WTC11 (cell line): ENCODE results near the gene NRXN3.

ENCODE experiments used
- CREM ChIP-seq: sonication (generic); formaldehyde crosslinking; IDR thresholded peaks from 2 replicates; pipeline ENCODE4 v1.8.1; 2022; ENCODE audit warnings: mild to moderate bottlenecking, missing genetic modification reagents, moderate library complexity
- NFYB ChIP-seq: sonication (generic); formaldehyde crosslinking; conservative IDR thresholded peaks from 2 replicates; pipeline ENCODE4 v1.8.0; 2022; ENCODE audit warnings: low read depth, missing genetic modification reagents
- NR2C2 ChIP-seq: sonication (generic); formaldehyde crosslinking; IDR thresholded peaks from 2 replicates; pipeline ENCODE4 v1.8.0; 2022; ENCODE audit warnings: mild to moderate bottlenecking, missing genetic modification reagents
- TEAD4 ChIP-seq: sonication (generic); formaldehyde crosslinking; IDR thresholded peaks from 2 replicates; pipeline ENCODE4 v1.8.0; 2022; ENCODE audit warnings: mild to moderate bottlenecking, missing genetic modification reagents
- TF ChIP-seq, protein P1 (sequence below): fragments of 200-600 bp; IDR thresholded peaks from 2 replicates; pipeline ENCODE4 v1.8.0; 2022; ENCODE audit warnings: antibody characterized with exemption
- TF ChIP-seq, protein P2 (sequence below): fragments of 250-450 bp; sonication (Bioruptor Pico); IDR thresholded peaks from 2 replicates; pipeline ENCODE4 v1.9.0; 2021; ENCODE audit warnings: mild to moderate bottlenecking
- TF ChIP-seq, protein P3 (sequence below): sonication (generic); formaldehyde crosslinking; IDR thresholded peaks from 2 replicates; pipeline ENCODE4 v1.8.0; 2022; ENCODE audit warnings: mild to moderate bottlenecking, missing genetic modification reagents
- TF ChIP-seq, protein P4 (sequence below): sonication (generic); formaldehyde crosslinking; IDR thresholded peaks from 2 replicates; pipeline ENCODE4 v1.8.0; 2022; ENCODE audit warnings: mild to moderate bottlenecking, missing genetic modification reagents
- TF ChIP-seq, protein P5 (sequence below): sonication (generic); formaldehyde crosslinking; conservative IDR thresholded peaks from 2 replicates; pipeline ENCODE4 v1.8.1; 2023; ENCODE audit warnings: mild to moderate bottlenecking, low read depth, missing genetic modification reagents, moderate library complexity
- TF ChIP-seq, protein P6 (sequence below): sonication (generic); formaldehyde crosslinking; IDR thresholded peaks from 2 replicates; pipeline ENCODE4 v1.8.1; 2023; ENCODE audit warnings: mild to moderate bottlenecking, missing genetic modification reagents, moderate library complexity

DNA sequence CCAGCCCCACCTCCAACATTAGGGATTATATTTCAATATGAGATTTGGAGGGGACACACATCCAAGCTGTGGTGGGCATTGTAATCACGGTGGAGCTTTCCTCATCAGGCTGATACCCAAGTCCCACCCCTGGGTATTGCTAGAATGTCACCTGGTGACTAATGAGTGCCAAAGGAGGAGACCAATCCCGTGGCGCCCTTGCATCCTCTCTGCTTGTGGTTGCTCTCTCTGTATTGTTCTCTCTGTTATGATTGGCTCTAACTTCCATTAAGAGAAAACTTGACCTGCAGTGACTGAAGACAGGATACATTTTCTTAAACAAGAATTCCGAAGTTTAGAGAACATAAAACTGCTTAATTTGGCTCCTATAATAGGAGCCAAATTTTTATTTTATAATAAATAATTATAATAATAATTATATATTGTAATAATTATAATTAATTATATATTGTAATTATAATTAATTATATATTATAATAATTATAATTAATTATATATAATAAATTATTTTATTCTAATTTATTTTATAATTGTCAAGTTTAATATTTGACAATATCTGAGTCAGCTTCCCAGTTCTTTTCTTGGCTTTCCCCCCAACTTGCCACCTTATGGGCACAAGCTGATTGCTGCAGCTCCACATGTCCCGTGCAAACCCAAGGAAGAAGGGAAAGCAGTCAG, 1621.0 kb downstream of the NRXN3 start:
- TF ChIP-seq, protein P1, sequence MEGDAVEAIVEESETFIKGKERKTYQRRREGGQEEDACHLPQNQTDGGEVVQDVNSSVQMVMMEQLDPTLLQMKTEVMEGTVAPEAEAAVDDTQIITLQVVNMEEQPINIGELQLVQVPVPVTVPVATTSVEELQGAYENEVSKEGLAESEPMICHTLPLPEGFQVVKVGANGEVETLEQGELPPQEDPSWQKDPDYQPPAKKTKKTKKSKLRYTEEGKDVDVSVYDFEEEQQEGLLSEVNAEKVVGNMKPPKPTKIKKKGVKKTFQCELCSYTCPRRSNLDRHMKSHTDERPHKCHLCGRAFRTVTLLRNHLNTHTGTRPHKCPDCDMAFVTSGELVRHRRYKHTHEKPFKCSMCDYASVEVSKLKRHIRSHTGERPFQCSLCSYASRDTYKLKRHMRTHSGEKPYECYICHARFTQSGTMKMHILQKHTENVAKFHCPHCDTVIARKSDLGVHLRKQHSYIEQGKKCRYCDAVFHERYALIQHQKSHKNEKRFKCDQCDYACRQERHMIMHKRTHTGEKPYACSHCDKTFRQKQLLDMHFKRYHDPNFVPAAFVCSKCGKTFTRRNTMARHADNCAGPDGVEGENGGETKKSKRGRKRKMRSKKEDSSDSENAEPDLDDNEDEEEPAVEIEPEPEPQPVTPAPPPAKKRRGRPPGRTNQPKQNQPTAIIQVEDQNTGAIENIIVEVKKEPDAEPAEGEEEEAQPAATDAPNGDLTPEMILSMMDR, result no peak
- TF ChIP-seq NFYB (CRISPR knock-in tag), result no peak
- TF ChIP-seq TEAD4 (CRISPR knock-in tag), result no peak
- TF ChIP-seq, protein P2, sequence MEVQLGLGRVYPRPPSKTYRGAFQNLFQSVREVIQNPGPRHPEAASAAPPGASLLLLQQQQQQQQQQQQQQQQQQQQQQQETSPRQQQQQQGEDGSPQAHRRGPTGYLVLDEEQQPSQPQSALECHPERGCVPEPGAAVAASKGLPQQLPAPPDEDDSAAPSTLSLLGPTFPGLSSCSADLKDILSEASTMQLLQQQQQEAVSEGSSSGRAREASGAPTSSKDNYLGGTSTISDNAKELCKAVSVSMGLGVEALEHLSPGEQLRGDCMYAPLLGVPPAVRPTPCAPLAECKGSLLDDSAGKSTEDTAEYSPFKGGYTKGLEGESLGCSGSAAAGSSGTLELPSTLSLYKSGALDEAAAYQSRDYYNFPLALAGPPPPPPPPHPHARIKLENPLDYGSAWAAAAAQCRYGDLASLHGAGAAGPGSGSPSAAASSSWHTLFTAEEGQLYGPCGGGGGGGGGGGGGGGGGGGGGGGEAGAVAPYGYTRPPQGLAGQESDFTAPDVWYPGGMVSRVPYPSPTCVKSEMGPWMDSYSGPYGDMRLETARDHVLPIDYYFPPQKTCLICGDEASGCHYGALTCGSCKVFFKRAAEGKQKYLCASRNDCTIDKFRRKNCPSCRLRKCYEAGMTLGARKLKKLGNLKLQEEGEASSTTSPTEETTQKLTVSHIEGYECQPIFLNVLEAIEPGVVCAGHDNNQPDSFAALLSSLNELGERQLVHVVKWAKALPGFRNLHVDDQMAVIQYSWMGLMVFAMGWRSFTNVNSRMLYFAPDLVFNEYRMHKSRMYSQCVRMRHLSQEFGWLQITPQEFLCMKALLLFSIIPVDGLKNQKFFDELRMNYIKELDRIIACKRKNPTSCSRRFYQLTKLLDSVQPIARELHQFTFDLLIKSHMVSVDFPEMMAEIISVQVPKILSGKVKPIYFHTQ (CRISPR knock-in tag), result no peak
- TF ChIP-seq, protein P3, sequence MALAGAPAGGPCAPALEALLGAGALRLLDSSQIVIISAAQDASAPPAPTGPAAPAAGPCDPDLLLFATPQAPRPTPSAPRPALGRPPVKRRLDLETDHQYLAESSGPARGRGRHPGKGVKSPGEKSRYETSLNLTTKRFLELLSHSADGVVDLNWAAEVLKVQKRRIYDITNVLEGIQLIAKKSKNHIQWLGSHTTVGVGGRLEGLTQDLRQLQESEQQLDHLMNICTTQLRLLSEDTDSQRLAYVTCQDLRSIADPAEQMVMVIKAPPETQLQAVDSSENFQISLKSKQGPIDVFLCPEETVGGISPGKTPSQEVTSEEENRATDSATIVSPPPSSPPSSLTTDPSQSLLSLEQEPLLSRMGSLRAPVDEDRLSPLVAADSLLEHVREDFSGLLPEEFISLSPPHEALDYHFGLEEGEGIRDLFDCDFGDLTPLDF (CRISPR knock-in tag), result no peak
- TF ChIP-seq, protein P4, sequence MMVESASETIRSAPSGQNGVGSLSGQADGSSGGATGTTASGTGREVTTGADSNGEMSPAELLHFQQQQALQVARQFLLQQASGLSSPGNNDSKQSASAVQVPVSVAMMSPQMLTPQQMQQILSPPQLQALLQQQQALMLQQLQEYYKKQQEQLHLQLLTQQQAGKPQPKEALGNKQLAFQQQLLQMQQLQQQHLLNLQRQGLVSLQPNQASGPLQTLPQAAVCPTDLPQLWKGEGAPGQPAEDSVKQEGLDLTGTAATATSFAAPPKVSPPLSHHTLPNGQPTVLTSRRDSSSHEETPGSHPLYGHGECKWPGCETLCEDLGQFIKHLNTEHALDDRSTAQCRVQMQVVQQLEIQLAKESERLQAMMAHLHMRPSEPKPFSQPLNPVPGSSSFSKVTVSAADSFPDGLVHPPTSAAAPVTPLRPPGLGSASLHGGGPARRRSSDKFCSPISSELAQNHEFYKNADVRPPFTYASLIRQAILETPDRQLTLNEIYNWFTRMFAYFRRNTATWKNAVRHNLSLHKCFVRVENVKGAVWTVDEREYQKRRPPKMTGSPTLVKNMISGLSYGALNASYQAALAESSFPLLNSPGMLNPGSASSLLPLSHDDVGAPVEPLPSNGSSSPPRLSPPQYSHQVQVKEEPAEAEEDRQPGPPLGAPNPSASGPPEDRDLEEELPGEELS (CRISPR knock-in tag), result no peak
- TF ChIP-seq, protein P5, sequence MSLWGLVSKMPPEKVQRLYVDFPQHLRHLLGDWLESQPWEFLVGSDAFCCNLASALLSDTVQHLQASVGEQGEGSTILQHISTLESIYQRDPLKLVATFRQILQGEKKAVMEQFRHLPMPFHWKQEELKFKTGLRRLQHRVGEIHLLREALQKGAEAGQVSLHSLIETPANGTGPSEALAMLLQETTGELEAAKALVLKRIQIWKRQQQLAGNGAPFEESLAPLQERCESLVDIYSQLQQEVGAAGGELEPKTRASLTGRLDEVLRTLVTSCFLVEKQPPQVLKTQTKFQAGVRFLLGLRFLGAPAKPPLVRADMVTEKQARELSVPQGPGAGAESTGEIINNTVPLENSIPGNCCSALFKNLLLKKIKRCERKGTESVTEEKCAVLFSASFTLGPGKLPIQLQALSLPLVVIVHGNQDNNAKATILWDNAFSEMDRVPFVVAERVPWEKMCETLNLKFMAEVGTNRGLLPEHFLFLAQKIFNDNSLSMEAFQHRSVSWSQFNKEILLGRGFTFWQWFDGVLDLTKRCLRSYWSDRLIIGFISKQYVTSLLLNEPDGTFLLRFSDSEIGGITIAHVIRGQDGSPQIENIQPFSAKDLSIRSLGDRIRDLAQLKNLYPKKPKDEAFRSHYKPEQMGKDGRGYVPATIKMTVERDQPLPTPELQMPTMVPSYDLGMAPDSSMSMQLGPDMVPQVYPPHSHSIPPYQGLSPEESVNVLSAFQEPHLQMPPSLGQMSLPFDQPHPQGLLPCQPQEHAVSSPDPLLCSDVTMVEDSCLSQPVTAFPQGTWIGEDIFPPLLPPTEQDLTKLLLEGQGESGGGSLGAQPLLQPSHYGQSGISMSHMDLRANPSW, result no peak
- TF ChIP-seq NR2C2 (CRISPR knock-in tag), result no peak
- no peak for TF ChIP-seq CREM
- TF ChIP-seq, protein P6, sequence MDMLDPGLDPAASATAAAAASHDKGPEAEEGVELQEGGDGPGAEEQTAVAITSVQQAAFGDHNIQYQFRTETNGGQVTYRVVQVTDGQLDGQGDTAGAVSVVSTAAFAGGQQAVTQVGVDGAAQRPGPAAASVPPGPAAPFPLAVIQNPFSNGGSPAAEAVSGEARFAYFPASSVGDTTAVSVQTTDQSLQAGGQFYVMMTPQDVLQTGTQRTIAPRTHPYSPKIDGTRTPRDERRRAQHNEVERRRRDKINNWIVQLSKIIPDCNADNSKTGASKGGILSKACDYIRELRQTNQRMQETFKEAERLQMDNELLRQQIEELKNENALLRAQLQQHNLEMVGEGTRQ, result no peak
